ENCODE results near the gene VWA5B1.
A peak's percentile ranks its signal among the peaks of the same experiment; 100 is the strongest.

VWA5B1 gene

GRCh38 chr1:20376171-20376570 lies 85.5 kb downstream of the VWA5B1 start:
- TF ChIP-seq, protein P1, sequence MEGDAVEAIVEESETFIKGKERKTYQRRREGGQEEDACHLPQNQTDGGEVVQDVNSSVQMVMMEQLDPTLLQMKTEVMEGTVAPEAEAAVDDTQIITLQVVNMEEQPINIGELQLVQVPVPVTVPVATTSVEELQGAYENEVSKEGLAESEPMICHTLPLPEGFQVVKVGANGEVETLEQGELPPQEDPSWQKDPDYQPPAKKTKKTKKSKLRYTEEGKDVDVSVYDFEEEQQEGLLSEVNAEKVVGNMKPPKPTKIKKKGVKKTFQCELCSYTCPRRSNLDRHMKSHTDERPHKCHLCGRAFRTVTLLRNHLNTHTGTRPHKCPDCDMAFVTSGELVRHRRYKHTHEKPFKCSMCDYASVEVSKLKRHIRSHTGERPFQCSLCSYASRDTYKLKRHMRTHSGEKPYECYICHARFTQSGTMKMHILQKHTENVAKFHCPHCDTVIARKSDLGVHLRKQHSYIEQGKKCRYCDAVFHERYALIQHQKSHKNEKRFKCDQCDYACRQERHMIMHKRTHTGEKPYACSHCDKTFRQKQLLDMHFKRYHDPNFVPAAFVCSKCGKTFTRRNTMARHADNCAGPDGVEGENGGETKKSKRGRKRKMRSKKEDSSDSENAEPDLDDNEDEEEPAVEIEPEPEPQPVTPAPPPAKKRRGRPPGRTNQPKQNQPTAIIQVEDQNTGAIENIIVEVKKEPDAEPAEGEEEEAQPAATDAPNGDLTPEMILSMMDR (IDR thresholded peaks at IDR 0.05; ENCODE audit: low read depth, low read length) = no peak
- no peak for DNase-seq (ENCODE audit: low read depth in 2 of 2)
- H3K4me3 ChIP-seq (replicated peaks in 1 of 2; ENCODE audit: low read depth in 2 of 2, low read length in 2 of 2) = no peak overlapping the region

DNA sequence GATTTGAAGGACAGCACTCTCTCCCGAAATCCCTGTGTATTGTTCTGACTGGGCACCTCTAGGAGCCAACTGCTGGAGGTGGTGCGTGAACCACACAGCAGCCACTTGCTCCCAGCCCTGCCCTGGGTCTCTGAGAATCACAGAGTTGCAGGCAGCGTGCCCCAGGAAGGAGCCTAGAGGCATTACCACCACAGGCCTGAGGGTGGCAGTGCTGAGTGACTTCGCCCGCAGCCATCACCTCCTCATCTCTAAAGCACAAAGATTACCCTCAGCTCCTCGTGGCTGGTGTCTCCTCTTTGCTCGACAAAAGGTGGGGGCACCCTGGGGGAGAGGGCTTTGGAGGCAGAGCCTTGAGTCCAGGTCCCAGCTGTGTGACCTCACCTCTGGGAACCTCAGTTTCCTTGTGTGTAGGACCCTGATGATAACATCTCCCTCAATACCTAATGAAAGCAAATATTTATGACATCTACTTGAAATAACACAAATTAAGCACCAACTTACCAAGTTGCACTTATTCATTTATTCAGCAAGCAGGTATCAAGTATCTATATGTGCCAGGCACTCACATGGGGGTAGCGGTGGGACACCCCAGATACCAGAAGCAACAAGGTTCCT lies 86.3 kb downstream of the VWA5B1 start:
- TF ChIP-seq, protein P1 (IDR thresholded peaks at IDR 0.05; ENCODE audit: low read depth, low read length) = peak; percentile 92
- no peak overlapping the region for H3K4me3 ChIP-seq (replicated peaks in 1 of 2; ENCODE audit: low read depth in 2 of 2, low read length in 2 of 2)
- peak; percentile 54 to 59 for DNase-seq (ENCODE audit: low read depth in 2 of 2)

- no peak overlapping the region for H3K4me3 ChIP-seq (replicated peaks in 1 of 2; ENCODE audit: low read depth in 2 of 2, low read length in 2 of 2)
- TF ChIP-seq, protein P1 (IDR thresholded peaks at IDR 0.05; ENCODE audit: low read depth, low read length) = no peak
- DNase-seq (ENCODE audit: low read depth in 2 of 2) = no peak
Observed at GRCh38 chr1:20377516-20378270, 87.0 kb downstream of the VWA5B1 start.

GRCh38 chr1:20379075-20379474 lies 88.4 kb downstream of the VWA5B1 start:
- no peak overlapping the region for H3K4me3 ChIP-seq (replicated peaks in 1 of 2; ENCODE audit: low read depth in 2 of 2, low read length in 2 of 2)
- no peak for DNase-seq (ENCODE audit: low read depth in 2 of 2)
- TF ChIP-seq, protein P1 (IDR thresholded peaks at IDR 0.05; ENCODE audit: low read depth, low read length) = no peak

DNA sequence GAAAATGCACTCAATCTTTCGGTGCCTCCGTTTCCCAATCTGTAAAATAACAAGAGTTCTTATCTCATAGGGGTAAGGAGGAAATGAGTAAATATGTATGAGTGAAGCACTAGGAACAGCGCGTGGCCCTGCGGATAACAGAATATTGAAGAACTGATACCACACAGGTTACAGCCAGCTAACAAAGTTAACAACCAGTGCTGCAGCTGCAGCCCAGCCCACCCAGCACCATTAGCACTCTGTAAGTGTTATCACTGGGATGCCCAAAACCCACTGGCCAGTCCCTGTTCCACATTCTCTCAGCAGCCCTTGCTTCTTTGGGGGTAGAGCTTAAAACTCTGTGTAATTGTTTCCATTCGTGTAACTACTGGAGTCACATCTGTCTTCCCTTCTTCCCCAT lies 89.5 kb downstream of the VWA5B1 start:
- H3K4me3 ChIP-seq (replicated peaks in 1 of 2; ENCODE audit: low read depth in 2 of 2, low read length in 2 of 2) = no peak overlapping the region
- TF ChIP-seq, protein P1 (IDR thresholded peaks at IDR 0.05; ENCODE audit: low read depth, low read length) = no peak
- DNase-seq (ENCODE audit: low read depth in 2 of 2) = no peak

- TF ChIP-seq, protein P1 (IDR thresholded peaks at IDR 0.05; ENCODE audit: low read depth, low read length) = no peak
- peak; percentile 85 to 88 for DNase-seq (ENCODE audit: low read depth in 2 of 2)
- H3K4me3 ChIP-seq (replicated peaks in 1 of 2; ENCODE audit: low read depth in 2 of 2, low read length in 2 of 2) = no peak overlapping the region
Observed at GRCh38 chr1:20380616-20381035, 90.0 kb downstream of the VWA5B1 start.

Measured in cardiac fibroblast (primary cell).